Measurements from ENCODE around the gene APCDD1.

- no peak for TF ChIP-seq NKX3-1 (CRISPR knock-in tag; IDR thresholded peaks at IDR 0.05)
- no peak for TF ChIP-seq SALL2 (CRISPR knock-in tag; IDR thresholded peaks at IDR 0.05)
- TF ChIP-seq POLR2AphosphoS5 (IDR thresholded peaks at IDR 0.05; ENCODE audit: low read depth, low read length) = no peak
- no peak for TF ChIP-seq NCOA1 (CRISPR knock-in tag; IDR thresholded peaks at IDR 0.05)
- TF ChIP-seq THAP8 (CRISPR knock-in tag; IDR thresholded peaks at IDR 0.05; ENCODE audit: borderline replicate concordance) = no peak
- no peak for TF ChIP-seq KAT8 (CRISPR knock-in tag; IDR thresholded peaks at IDR 0.05)
- TF ChIP-seq SUZ12 (IDR thresholded peaks at IDR 0.05; ENCODE audit: low read depth, low read length) = no peak
- TF ChIP-seq SIN3A (IDR thresholded peaks at IDR 0.05; ENCODE audit: borderline replicate concordance, low read depth, low read length) = no peak
- TF ChIP-seq TBL1XR1 (IDR thresholded peaks at IDR 0.05; ENCODE audit: borderline replicate concordance, low read length, partially characterized antibody) = no peak
- no peak for TF ChIP-seq CTCF (CRISPR knock-in tag; IDR thresholded peaks at IDR 0.05)
- TF ChIP-seq MXD4 (CRISPR knock-in tag; IDR thresholded peaks at IDR 0.05) = no peak
Measured at GRCh38 chr18:10458691-10459090, 4.3 kb downstream of the APCDD1 start.

Measured in HepG2 (cell line).